ENCODE measurements around the gene LRRC47.

LRRC47 gene

GRCh38 chr1:3740042-3740441 is 56.3 kb downstream of the LRRC47 start:
- H3K36me3 ChIP-seq (ENCODE audit: control insufficient read depth, low read length) = no peaks in the 10 kb centered on the region
- H3K9me2 ChIP-seq (replicated peaks; ENCODE audit: control insufficient read depth, low read length) = no peaks in the 10 kb centered on the region
- H3F3A ChIP-seq (ENCODE audit: control insufficient read depth, insufficient read depth) = no peaks in the 10 kb centered on the region
- H3K27ac ChIP-seq (ENCODE audit: low read depth, low read length) = no peak overlapping the region
- H3K79me2 ChIP-seq (ENCODE audit: control insufficient read depth, low read length) = no peaks in the 10 kb centered on the region
- H3K9me3 ChIP-seq (ENCODE audit: control insufficient read depth, insufficient read depth, low read length) = no peaks in the 10 kb centered on the region
- no peaks in the 10 kb centered on the region for H3K4me1 ChIP-seq (ENCODE audit: control insufficient read depth, low read length)
- H4K20me1 ChIP-seq (ENCODE audit: control insufficient read depth, insufficient read depth, low read depth, low read length) = no peaks in the 10 kb centered on the region
- H3K4me3 ChIP-seq (ENCODE audit: low read length) = no peak overlapping the region
- H3K27me3 ChIP-seq (ENCODE audit: control insufficient read depth, low read length) = no peaks in the 10 kb centered on the region
- TF ChIP-seq, protein P1, sequence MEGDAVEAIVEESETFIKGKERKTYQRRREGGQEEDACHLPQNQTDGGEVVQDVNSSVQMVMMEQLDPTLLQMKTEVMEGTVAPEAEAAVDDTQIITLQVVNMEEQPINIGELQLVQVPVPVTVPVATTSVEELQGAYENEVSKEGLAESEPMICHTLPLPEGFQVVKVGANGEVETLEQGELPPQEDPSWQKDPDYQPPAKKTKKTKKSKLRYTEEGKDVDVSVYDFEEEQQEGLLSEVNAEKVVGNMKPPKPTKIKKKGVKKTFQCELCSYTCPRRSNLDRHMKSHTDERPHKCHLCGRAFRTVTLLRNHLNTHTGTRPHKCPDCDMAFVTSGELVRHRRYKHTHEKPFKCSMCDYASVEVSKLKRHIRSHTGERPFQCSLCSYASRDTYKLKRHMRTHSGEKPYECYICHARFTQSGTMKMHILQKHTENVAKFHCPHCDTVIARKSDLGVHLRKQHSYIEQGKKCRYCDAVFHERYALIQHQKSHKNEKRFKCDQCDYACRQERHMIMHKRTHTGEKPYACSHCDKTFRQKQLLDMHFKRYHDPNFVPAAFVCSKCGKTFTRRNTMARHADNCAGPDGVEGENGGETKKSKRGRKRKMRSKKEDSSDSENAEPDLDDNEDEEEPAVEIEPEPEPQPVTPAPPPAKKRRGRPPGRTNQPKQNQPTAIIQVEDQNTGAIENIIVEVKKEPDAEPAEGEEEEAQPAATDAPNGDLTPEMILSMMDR (IDR thresholded peaks at IDR 0.05; ENCODE audit: low read depth, low read length, poor library complexity, severe bottlenecking) = no peak
- no peak for TF ChIP-seq EZH2phosphoT487 (IDR thresholded peaks at IDR 0.05; ENCODE audit: borderline replicate concordance, low read length)
- H3K4me2 ChIP-seq (ENCODE audit: low read length) = no peak overlapping the region

DNA sequence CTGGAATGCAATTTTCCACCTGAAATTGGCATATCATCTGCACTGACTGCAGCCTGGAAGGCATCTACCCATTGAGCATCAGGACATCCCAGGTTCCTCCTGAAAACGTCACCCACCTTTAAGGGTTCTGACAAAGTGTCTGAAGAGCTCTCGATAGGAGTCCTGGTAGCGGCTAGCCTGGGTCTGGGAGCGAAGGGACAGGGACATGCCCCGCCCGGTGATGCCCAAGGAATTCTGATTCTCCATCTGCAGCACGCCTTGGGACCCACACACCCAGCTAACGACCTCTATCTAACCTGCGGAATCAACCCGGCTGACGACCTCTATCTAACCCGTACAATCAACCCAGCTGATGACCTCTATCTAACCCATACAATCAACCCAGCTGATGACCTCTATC is 57.4 kb downstream of the LRRC47 start:
- no peaks in the 10 kb centered on the region for H3F3A ChIP-seq (ENCODE audit: control insufficient read depth, insufficient read depth)
- H3K36me3 ChIP-seq (ENCODE audit: control insufficient read depth, low read length) = no peaks in the 10 kb centered on the region
- H3K4me3 ChIP-seq (ENCODE audit: low read length) = no peak overlapping the region
- H3K4me1 ChIP-seq (ENCODE audit: control insufficient read depth, low read length) = no peaks in the 10 kb centered on the region
- H3K4me2 ChIP-seq (ENCODE audit: low read length) = no peak overlapping the region
- H3K9me3 ChIP-seq (ENCODE audit: control insufficient read depth, insufficient read depth, low read length) = no peaks in the 10 kb centered on the region
- H3K79me2 ChIP-seq (ENCODE audit: control insufficient read depth, low read length) = no peaks in the 10 kb centered on the region
- no peaks in the 10 kb centered on the region for H3K27me3 ChIP-seq (ENCODE audit: control insufficient read depth, low read length)
- H4K20me1 ChIP-seq (ENCODE audit: control insufficient read depth, insufficient read depth, low read depth, low read length) = no peaks in the 10 kb centered on the region
- H3K27ac ChIP-seq (ENCODE audit: low read depth, low read length) = no peak overlapping the region
- TF ChIP-seq, protein P1 (IDR thresholded peaks at IDR 0.05; ENCODE audit: low read depth, low read length, poor library complexity, severe bottlenecking) = no peak
- TF ChIP-seq EZH2phosphoT487 (IDR thresholded peaks at IDR 0.05; ENCODE audit: borderline replicate concordance, low read length) = no peak
- H3K9me2 ChIP-seq (replicated peaks; ENCODE audit: control insufficient read depth, low read length) = no peaks in the 10 kb centered on the region

DNA sequence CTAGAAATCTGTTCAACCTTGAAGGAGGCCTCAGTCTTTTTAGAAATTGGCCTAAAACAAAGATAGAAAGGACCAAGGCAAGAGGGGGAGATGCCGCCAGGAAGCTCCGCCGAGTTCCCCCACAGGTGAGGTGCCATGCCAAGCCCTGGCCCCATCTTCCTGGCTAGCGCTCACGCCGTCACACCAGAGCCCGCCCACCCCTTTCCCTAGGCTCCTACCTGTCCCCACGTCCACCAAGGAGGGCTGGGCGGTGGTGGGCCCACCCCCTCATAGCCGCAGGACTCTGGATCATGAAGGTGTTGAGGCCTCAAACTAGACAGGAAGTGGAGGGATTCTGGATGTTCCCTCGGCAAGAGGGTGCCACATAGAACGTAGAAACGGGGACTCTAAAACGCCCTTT is 59.6 kb downstream of the LRRC47 start:
- Histone ChIP-seq H3K27ac (ENCODE audit: low read depth, low read length) (no peak overlapping the region), H3K9me3 (ENCODE audit: control insufficient read depth, insufficient read depth, low read length) (no peaks in the 10 kb centered on the region), H3K79me2 (ENCODE audit: control insufficient read depth, low read length) (no peaks in the 10 kb centered on the region), H3K27me3 (ENCODE audit: control insufficient read depth, low read length) (no peaks in the 10 kb centered on the region), H3K9me2 (replicated peaks; ENCODE audit: control insufficient read depth, low read length) (no peaks in the 10 kb centered on the region), H3F3A (ENCODE audit: control insufficient read depth, insufficient read depth) (no peaks in the 10 kb centered on the region), H4K20me1 (ENCODE audit: control insufficient read depth, insufficient read depth, low read depth, low read length) (no peaks in the 10 kb centered on the region), H3K4me2 (ENCODE audit: low read length) (no peak overlapping the region), H3K4me1 (ENCODE audit: control insufficient read depth, low read length) (no peaks in the 10 kb centered on the region), H3K4me3 (ENCODE audit: low read length) (no peak overlapping the region), H3K36me3 (ENCODE audit: control insufficient read depth, low read length) (no peaks in the 10 kb centered on the region)
- TF ChIP-seq EZH2phosphoT487 (IDR thresholded peaks at IDR 0.05; ENCODE audit: borderline replicate concordance, low read length) = no peak

- H3K27ac ChIP-seq (ENCODE audit: low read depth, low read length) = no peak overlapping the region
- no peaks in the 10 kb centered on the region for H3K9me2 ChIP-seq (replicated peaks; ENCODE audit: control insufficient read depth, low read length)
- H3K4me2 ChIP-seq (ENCODE audit: low read length) = no peak overlapping the region
- H4K20me1 ChIP-seq (ENCODE audit: control insufficient read depth, insufficient read depth, low read depth, low read length) = no peaks in the 10 kb centered on the region
- no peaks in the 10 kb centered on the region for H3K4me1 ChIP-seq (ENCODE audit: control insufficient read depth, low read length)
- H3K27me3 ChIP-seq (ENCODE audit: control insufficient read depth, low read length) = no peaks in the 10 kb centered on the region
- no peaks in the 10 kb centered on the region for H3K36me3 ChIP-seq (ENCODE audit: control insufficient read depth, low read length)
- no peaks in the 10 kb centered on the region for H3F3A ChIP-seq (ENCODE audit: control insufficient read depth, insufficient read depth)
- no peak for TF ChIP-seq EZH2phosphoT487 (IDR thresholded peaks at IDR 0.05; ENCODE audit: borderline replicate concordance, low read length)
- TF ChIP-seq, protein P1 (IDR thresholded peaks at IDR 0.05; ENCODE audit: low read depth, low read length, poor library complexity, severe bottlenecking) = no peak
- H3K4me3 ChIP-seq (ENCODE audit: low read length) = no peak overlapping the region
- no peaks in the 10 kb centered on the region for H3K9me3 ChIP-seq (ENCODE audit: control insufficient read depth, insufficient read depth, low read length)
- no peaks in the 10 kb centered on the region for H3K79me2 ChIP-seq (ENCODE audit: control insufficient read depth, low read length)
Observed at GRCh38 chr1:3736131-3736561, 60.2 kb downstream of the LRRC47 start.

All from DOHH2 (cell line).